ENCODE results near the gene TTC3. TPM values are rescaled to one million over a fixed set of nuclear protein-coding genes. Genes with fewer than 3 reads are reported as not detected.

TTC3 gene
- total RNA-seq, 1 experiment from 2014 or later, result 121 TPM

GRCh38 chr21:37073417-37074196 lies 553 bp downstream of the TTC3 start:
- ChIA-PET POLR2A (ENCODE audit: unreplicated experiment) (no interaction called here), CTCF (no interaction called here)
- Histone ChIP-seq H3K27me3 (ENCODE audit: low read length) (no peaks in the 10 kb centered on the region), H3K4me1 (ENCODE audit: insufficient read depth, low read length) (peaks cover 21% of the 10 kb centered on the region), H3K4me2 (ENCODE audit: low read length) (peak overlapping the region; percentile 93), H4K20me1 (ENCODE audit: low read length) (peaks cover 30% of the 10 kb centered on the region; the same call in 1 of the 2 replicates), H3K4me3 (ENCODE audit: low read length) (peak overlapping the region; percentile 84), H2AFZ (ENCODE audit: low read length) (peak overlapping the region; percentile 71), H3K36me3 (ENCODE audit: low read depth, low read length) (no peaks in the 10 kb centered on the region), H3K9me2 (replicated peaks; ENCODE audit: low read length) (no peaks in the 10 kb centered on the region), H3K27ac (ENCODE audit: low read length) (peak overlapping the region; percentile 57), H3K9me3 (ENCODE audit: low read length) (no peaks in the 10 kb centered on the region), H3F3A (ENCODE audit: low read length, unreplicated experiment) (no peaks in the 10 kb centered on the region), H3K79me2 (ENCODE audit: low read length) (peaks cover 71% of the 10 kb centered on the region), H3K9ac (ENCODE audit: low read length) (peak overlapping the region; percentile 93)
- peak; percentile 33 for DNase-seq
- TF ChIP-seq, protein P1, sequence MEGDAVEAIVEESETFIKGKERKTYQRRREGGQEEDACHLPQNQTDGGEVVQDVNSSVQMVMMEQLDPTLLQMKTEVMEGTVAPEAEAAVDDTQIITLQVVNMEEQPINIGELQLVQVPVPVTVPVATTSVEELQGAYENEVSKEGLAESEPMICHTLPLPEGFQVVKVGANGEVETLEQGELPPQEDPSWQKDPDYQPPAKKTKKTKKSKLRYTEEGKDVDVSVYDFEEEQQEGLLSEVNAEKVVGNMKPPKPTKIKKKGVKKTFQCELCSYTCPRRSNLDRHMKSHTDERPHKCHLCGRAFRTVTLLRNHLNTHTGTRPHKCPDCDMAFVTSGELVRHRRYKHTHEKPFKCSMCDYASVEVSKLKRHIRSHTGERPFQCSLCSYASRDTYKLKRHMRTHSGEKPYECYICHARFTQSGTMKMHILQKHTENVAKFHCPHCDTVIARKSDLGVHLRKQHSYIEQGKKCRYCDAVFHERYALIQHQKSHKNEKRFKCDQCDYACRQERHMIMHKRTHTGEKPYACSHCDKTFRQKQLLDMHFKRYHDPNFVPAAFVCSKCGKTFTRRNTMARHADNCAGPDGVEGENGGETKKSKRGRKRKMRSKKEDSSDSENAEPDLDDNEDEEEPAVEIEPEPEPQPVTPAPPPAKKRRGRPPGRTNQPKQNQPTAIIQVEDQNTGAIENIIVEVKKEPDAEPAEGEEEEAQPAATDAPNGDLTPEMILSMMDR (conservative IDR thresholded peaks at IDR 0.05; ENCODE audit: low read depth, low read length), result peak; percentile 30; the same call in 1 of the 2 replicates
- TF ChIP-seq EZH2 (IDR thresholded peaks at IDR 0.05; ENCODE audit: low read length, unreplicated experiment) (no peak), EZH2phosphoT487 (IDR thresholded peaks at IDR 0.05; ENCODE audit: borderline replicate concordance, low read length) (peak; percentile 36; the same call in 1 of the 2 replicates)
- intact Hi-C loops (cut with micrococcal nuclease), result loop anchor here (1.0 kb wide), 1 partner anchor 40 kb away; no protein-coding TSS in a partner anchor
- peak; percentile 27 for ATAC-seq
- no TSS peak for BruUV-seq (replicated peaks)

DNA sequence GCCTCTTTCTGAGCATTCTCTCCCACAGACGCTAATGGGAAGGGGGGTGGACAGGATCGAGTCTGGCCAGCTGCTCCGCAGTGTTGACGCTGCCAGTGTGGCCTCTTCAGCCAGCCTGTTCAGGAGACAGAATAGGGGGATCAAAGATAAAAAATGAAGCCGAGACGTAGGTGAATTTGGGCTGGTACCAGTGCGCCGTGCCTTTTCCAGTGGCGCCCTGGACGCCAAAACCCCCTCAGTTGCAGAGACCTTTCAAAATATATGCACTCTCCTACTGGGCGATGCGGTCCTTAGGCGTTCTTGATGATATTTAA lies 1.1 kb downstream of the TTC3 start:
- Histone ChIP-seq H3K36me3 (ENCODE audit: low read depth, low read length) (no peaks in the 10 kb centered on the region), H3K27me3 (ENCODE audit: low read length) (no peaks in the 10 kb centered on the region), H4K20me1 (ENCODE audit: low read length) (peaks cover 36% of the 10 kb centered on the region; the same call in 1 of the 2 replicates), H3F3A (ENCODE audit: low read length, unreplicated experiment) (no peaks in the 10 kb centered on the region), H3K79me2 (ENCODE audit: low read length) (peaks cover 77% of the 10 kb centered on the region), H3K9ac (ENCODE audit: low read length) (peak overlapping the region; percentile 93), H3K9me2 (replicated peaks; ENCODE audit: low read length) (no peaks in the 10 kb centered on the region), H3K4me1 (ENCODE audit: insufficient read depth, low read length) (peaks cover 24% of the 10 kb centered on the region), H3K27ac (ENCODE audit: low read length) (peak overlapping the region; percentile 57), H3K4me3 (ENCODE audit: low read length) (peak overlapping the region; percentile 84), H3K9me3 (ENCODE audit: low read length) (no peaks in the 10 kb centered on the region), H2AFZ (ENCODE audit: low read length) (peak overlapping the region; percentile 71), H3K4me2 (ENCODE audit: low read length) (peak overlapping the region; percentile 93)
- intact Hi-C loops (cut with micrococcal nuclease), result no loop called here
- BruUV-seq (replicated peaks), result no TSS peak
- ChIA-PET CTCF (interaction anchor here (0.5 kb wide), 1 partner anchor 108 kb away, joined by 3 read pairs; no protein-coding TSS in a partner anchor), POLR2A (ENCODE audit: unreplicated experiment) (no interaction called here)
- peak; percentile 7 for ATAC-seq
- TF ChIP-seq, protein P1 (conservative IDR thresholded peaks at IDR 0.05; ENCODE audit: low read depth, low read length), result no peak
- no peak for TF ChIP-seq EZH2phosphoT487 (IDR thresholded peaks at IDR 0.05; ENCODE audit: borderline replicate concordance, low read length)
- TF ChIP-seq EZH2 (IDR thresholded peaks at IDR 0.05; ENCODE audit: low read length, unreplicated experiment), result no peak
- DNase-seq, result peak; percentile 40

GRCh38 chr21:37074546-37074945 lies 1.5 kb downstream of the TTC3 start:
- ATAC-seq (no peak), DNase-seq (no peak)
- H3K4me1 ChIP-seq (ENCODE audit: insufficient read depth, low read length), result peaks cover 25% of the 10 kb centered on the region
- no peaks in the 10 kb centered on the region for H3F3A ChIP-seq (ENCODE audit: low read length, unreplicated experiment)
- peak overlapping the region; percentile 57 for H3K27ac ChIP-seq (ENCODE audit: low read length)
- H3K79me2 ChIP-seq (ENCODE audit: low read length), result peaks cover 81% of the 10 kb centered on the region
- H3K9me2 ChIP-seq (replicated peaks; ENCODE audit: low read length), result no peaks in the 10 kb centered on the region
- peaks cover 37% of the 10 kb centered on the region; the same call in 1 of the 2 replicates for H4K20me1 ChIP-seq (ENCODE audit: low read length)
- TF ChIP-seq EZH2phosphoT487 (IDR thresholded peaks at IDR 0.05; ENCODE audit: borderline replicate concordance, low read length) (no peak), EZH2 (IDR thresholded peaks at IDR 0.05; ENCODE audit: low read length, unreplicated experiment) (no peak)
- TF ChIP-seq, protein P1 (conservative IDR thresholded peaks at IDR 0.05; ENCODE audit: low read depth, low read length), result no peak
- ChIA-PET CTCF (interaction anchor here (0.5 kb wide), 1 partner anchor 109 kb away, joined by 3 read pairs; no protein-coding TSS in a partner anchor), POLR2A (ENCODE audit: unreplicated experiment) (no interaction called here)
- H3K4me3 ChIP-seq (ENCODE audit: low read length), result peak overlapping the region; percentile 84
- no peaks in the 10 kb centered on the region for H3K9me3 ChIP-seq (ENCODE audit: low read length)
- TSS peak; percentile 23 for BruUV-seq (replicated peaks)
- no peaks in the 10 kb centered on the region for H3K36me3 ChIP-seq (ENCODE audit: low read depth, low read length)
- peak overlapping the region; percentile 93 for H3K4me2 ChIP-seq (ENCODE audit: low read length)
- H3K9ac ChIP-seq (ENCODE audit: low read length), result peak overlapping the region; percentile 93
- H3K27me3 ChIP-seq (ENCODE audit: low read length), result no peaks in the 10 kb centered on the region
- intact Hi-C loops (cut with micrococcal nuclease), result no loop called here
- H2AFZ ChIP-seq (ENCODE audit: low read length), result peak overlapping the region; percentile 71; the same call in 1 of the 2 replicates
